GM04503 (cell line): Measurements from ENCODE around the gene CLEC3B.
"Not testable (repeated sequence)": the region's sequence is repeated elsewhere in the genome, so short reads cannot be mapped to it uniquely, and the experiment has no call there.

Experiments
- DNase-seq: peaks from one replicate; pipeline ENCODE4 v3.0.0-alpha.2; 2012; ENCODE audit warnings: low read depth

The CLEC3B gene

DNA sequence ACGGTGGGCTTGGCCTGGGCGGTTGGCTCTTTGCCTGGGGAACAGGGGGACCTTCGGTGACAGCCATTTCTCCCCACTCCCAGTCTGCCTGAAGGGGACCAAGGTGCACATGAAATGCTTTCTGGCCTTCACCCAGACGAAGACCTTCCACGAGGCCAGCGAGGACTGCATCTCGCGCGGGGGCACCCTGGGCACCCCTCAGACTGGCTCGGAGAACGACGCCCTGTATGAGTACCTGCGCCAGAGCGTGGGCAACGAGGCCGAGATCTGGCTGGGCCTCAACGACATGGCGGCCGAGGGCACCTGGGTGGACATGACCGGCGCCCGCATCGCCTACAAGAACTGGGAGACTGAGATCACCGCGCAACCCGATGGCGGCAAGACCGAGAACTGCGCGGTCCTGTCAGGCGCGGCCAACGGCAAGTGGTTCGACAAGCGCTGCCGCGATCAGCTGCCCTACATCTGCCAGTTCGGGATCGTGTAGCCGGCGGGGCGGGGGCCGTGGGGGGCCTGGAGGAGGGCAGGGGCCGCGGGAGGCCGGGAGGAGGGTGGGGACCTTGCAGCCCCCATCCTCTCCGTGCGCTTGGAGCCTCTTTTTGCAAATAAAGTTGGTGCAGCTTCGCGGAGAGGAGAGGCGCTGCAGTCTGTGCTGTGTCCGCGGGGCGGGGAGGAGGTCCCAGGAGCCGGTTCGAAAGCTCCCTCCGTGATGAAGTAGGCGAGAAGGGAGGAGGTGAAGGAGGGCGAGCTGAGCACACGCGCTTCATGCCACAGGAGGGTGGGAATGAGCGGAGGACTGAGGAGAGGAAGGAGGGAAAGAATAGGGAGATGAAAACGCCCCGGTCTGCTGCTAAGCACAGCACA lies 9.6 kb downstream of the CLEC3B start:
- DNase-seq, result no peak

- DNase-seq, result peak; percentile 75
Measured at GRCh38 chr3:45037720-45038455, 11.8 kb downstream of the CLEC3B start.

DNA sequence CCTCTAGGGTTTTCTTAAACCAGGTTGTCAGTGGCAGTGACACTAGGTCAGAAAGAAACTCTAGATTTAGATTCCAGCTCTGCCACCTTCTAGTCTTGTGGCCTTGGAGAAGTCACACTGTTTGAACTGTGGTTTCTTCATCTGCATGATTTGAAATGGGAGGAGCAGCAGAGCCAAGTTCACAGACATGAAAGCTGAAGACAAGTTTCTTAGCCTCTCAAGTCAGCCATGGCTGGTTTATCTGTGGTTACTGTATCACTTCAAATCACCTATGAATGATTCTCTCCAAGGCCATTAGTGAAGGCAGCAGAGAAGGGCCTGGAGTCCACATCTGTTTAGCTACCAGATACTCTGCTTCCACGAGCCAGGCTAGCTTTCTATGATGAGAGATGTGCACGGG lies 15.6 kb downstream of the CLEC3B start:
- DNase-seq, result no peak

DNA sequence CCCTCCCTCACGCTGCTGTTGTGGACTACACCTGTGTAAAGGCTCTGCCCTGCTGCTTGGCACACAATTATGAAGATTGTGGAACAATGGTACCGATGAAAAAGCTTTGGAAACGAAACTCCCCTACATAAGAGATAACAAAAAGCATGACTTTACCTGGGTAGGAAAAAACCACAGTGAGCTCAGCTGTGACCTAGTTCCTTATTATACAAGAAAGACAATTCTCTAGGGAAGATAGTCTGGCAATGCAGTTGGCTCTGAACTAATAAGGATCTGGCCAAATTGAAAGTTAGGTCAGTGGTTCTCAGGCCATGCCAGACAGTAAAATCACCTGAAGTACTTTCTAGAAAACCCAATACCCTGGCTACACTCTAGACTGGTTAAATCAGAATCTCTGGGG lies 16.1 kb downstream of the CLEC3B start:
- DNase-seq, result no peak

GRCh38 chr3:45043728-45044299 lies 17.7 kb downstream of the CLEC3B start:
- no peak for DNase-seq

DNA sequence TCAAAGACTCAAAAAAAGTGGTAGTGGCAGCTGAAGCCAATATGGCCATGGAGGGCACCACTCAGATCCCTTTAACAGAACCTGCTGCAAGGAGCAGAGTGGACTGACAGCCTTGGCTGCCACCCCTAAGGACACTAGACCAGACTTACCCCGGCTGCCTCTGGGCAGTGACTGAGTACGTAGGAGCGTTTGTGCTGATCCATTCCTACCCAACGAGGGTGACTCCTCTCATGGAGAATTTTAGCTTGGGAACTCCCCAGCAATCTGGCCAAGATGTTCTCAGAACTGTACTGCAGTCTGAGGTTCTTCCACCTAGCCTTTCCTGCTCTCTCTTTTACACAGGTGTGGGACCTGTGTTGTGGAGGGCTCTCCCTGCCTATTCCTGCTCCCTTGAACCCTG lies 22.1 kb downstream of the CLEC3B start:
- no peak for DNase-seq

DNA sequence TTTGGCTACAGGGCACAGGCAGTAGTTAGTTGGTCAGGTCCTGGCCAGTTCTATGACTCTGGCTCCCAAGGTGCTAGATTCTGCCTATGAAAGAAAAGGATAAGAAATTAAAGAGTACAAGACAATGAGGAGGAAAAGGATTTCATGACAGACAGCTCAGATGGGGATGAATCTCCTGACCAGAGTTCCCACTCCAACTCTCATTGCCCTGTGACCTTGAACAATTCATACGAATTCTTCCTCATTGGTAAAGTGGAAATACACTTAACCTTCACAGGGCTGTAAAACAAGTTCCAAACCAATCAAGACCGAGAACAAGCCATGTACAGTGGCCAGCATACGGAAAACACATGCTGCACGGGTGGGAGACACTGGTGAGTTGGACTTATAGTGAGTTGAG lies 23.7 kb downstream of the CLEC3B start:
- no peak for DNase-seq

DNA sequence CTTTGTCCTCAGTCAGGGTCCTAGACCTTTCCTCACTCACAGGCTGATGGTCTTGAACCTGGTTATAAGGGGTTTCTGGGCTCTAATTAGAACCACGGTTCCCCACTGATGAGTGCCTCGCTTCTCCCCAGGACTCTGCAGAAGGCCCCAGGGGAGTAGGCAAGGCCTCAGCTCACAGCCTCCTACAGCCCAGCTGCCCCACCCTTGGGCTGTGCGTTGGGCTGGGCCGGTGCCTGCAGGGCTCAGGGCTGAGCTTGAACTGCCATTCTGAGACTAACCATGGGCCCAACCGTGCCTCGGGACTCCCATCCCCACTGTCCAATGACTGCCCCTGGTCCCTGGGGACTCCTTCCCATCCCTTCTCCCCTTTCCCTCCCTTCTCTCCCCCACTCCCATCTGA lies 25.6 kb downstream of the CLEC3B start:
- no peak for DNase-seq

DNA sequence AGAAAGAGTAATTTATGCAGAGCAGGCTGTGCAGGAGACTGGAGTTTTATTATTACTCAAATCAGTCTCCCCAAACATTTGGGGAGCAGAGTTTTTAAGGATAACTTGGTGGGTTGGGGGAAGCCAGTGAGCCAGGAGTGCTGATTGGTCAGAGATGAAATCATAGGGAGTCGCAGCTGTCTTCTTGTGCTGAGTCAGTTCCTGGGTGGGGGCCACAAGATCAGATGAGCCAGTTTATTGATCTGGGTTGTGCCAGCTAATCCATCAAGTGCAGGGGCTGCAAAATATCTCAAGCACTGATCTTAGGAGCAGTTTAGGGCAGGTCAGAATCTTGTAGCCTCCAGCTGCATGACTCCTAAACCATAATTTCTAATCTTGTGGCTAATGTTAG lies 27.7 kb downstream of the CLEC3B start:
- not testable (repeated sequence) for DNase-seq

DNA sequence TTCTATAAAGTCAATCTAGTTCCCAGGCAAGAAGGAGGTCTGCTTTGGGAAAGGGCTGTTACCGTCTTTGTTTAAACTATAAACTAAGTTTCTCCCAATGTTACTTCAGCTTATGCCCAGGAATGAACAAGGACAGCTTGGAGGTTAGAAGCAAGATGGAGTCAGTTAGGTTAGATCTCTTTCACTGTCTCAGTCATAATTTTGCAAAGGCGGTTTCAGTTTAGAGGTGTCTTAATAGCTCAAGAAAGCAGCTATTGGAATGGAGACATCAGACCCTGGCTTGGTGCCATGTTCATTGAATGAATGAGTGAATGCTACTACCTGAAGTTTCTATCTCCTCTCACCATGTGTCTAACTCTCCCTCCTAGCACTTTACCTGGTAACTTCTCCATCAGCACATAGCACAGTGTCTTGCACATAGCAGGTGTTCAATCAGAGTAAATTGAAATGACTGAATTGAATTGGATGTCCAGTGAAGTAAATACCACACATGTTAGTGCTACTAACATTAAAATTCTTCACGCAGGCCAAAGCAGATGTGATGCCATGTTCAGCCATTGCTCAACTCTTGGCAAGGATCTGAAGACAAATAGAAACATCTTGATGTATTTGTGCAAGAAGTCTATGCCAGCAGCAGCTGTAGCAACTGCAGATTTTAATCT lies 28.2 kb downstream of the CLEC3B start:
- peak; percentile 68 for DNase-seq

DNA sequence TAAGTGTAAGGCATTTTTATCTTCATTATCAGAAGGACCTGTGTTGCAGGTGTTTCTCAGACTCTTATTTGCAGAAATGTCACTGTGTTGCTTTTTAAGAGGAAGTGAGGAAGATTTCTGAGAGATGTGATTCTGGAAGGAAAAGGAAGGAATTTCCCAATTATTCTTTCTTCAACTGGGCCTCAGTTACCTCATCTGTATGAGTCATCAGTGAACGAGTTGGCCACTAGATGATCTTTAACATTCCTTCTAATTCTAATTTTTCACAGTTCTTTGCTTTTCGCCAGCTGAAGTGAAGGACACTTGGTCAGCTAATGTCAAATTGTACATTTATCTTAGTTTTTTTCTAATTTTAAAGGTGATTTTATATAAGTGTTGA lies 28.9 kb downstream of the CLEC3B start:
- peak; percentile 45 for DNase-seq

- DNase-seq, result no peak
Measured at GRCh38 chr3:45055411-45056143, 29.5 kb downstream of the CLEC3B start.

GRCh38 chr3:45056608-45057301 lies 30.7 kb downstream of the CLEC3B start:
- no peak for DNase-seq

DNA sequence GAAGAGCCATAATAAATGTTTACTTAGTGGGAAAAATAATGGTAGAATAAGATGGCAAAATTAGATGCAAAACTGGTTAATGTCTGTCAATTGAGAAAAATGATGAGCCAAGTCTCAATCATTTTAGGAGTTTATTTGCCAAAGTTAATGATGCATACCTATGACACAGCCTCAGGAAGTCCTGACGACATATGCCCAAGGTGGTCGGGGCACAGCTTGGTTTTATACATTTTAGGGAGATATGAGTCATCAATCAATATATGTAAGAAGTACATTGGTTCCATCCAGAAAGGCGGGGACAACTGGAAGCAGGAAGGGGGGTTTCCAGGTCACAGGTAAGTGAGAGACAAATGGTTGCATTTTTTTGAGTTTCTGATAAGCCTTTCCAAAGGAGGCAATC lies 31.5 kb downstream of the CLEC3B start:
- no peak for DNase-seq

DNA sequence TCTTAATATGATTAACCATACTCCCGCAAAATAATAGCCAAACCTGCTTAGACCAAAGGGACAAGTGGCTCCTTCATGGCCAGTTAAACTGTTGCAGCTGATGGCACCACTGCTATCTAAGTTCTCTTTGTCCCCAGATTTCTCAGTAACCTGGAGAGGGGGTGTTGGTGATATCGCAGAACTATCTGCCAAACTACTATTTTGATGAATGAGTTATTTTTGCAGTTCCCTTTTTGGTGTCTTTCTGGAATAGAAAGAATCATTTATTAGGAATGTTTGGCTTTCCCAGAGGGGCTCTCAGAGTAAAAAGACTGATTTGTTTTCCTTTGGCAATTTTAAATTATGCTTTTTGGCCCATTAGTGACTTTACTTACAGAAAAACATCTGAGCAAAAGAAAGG lies 33.0 kb downstream of the CLEC3B start:
- DNase-seq, result no peak

DNA sequence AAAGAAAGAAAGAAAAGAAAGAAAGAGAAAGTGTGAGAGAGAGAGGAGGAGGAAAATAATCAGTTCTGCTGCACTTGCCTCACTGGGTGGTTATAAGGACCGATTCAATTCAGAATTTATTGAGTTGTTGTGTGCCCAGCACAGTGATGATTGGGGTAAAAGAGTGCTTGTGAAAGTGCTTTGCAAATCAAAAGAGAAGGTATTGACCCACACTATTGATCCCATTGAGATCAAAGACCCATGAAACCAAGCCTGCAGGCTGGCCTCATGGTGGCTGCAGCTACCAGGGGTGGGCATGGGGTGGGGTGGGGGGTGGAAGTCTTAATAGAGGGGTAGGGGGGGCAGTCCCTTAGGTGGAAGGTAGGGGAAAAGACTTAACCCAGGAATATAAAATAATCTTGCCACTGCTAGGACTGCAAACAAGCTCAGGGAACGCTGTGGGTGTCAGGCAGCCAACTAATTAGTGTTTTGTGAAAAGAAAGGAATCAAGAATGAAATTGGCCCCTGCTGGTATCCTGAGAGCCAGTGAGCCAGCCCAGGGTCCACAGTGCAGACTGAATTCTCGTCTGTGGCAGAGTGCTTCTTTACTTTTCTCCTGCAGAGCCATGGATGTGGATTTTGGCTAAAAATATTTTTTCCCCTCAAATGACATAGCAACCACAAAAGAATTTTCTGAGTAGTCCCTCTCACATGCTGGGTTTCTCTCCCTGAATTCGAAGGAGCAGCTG lies 34.2 kb downstream of the CLEC3B start:
- no peak for DNase-seq

- DNase-seq, result no peak
Measured at GRCh38 chr3:45062697-45063070, 36.6 kb downstream of the CLEC3B start.

GRCh38 chr3:45064512-45065372 lies 38.6 kb downstream of the CLEC3B start:
- DNase-seq, result peak; percentile 61

- DNase-seq, result no peak
Measured at GRCh38 chr3:45065373-45065720, 39.2 kb downstream of the CLEC3B start.
